HG03196 (cell line): ENCODE results near the gene GAMT.

Source experiments
- ATAC-seq: cut with Tn5 transposase; IDR thresholded peaks from one replicate; pipeline ENCODE4 v1.9.1; 2021; ENCODE audit not compliant: unreplicated experiment

Gene GAMT

GRCh38 chr19:1350867-1351266 is 50.5 kb downstream of the GAMT start:
- no peak for ATAC-seq

DNA sequence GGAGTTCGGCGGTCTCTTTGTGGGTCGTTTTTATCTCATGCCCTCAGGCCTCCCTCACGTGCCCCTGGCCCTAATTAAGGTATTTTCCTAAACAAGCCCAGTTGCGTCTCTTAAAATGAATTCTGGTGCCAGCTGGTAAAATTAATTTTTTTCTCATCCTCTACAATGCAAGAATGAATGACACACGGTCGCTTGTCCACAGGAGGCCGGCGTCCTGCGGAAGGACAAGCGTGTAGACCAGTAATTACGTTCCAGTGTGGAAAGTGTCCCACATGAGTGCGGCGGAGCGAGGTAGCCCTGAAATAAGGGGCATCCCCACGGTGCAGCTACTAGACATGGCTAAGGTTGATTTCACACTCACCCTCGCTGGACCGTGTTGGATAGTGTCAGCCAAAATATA is 52.1 kb downstream of the GAMT start:
- no peak for ATAC-seq
